ENCODE results near the gene DDX42.
"Not testable (repeated sequence)": the region's sequence is repeated elsewhere in the genome, so short reads cannot be mapped to it uniquely, and the experiment has no call there.

Gene DDX42

GRCh38 chr17:63866625-63867024 lies 92.7 kb downstream of the DDX42 start:
- not testable (repeated sequence) for DNase-seq (ENCODE audit: low read depth in 1 of 2, low spot score in 1 of 2)
